IPS DF 4.7 (cell line): ENCODE measurements around the gene ZNF883.
"Not testable (repeated sequence)": the region's sequence is repeated elsewhere in the genome, so short reads cannot be mapped to it uniquely, and the experiment has no call there.

Experiments
- DNase-seq: peaks from one replicate; pipeline ENCODE4 v3.0.0-alpha.2; 2013; ENCODE audit warnings: low spot score; ENCODE audit errors: extremely low read depth

Gene ZNF883

GRCh38 chr9:113011911-113012381, at the start of gene ZNF883:
Gene ZNF883 (minus strand): TSS chr9:113012192.
- DNase-seq: peak; percentile 58

GRCh38 chr9:113061072-113061850, 49.3 kb upstream of the ZNF883 start:
- not testable (repeated sequence) for DNase-seq

- not testable (repeated sequence) for DNase-seq
Observed at GRCh38 chr9:113059581-113060284, 47.7 kb upstream of the ZNF883 start.

GRCh38 chr9:113057193-113057592, 45.2 kb upstream of the ZNF883 start:
- no peak for DNase-seq

- DNase-seq: peak; percentile 88
Observed at GRCh38 chr9:113056191-113057106, 44.5 kb upstream of the ZNF883 start, which contains the start of gene ZFP37. Gene ZFP37 (minus strand): TSS chr9:113056724. CDS start chr9:113056688, 36 bp downstream.

GRCh38 chr9:113042884-113043657, 31.1 kb upstream of the ZNF883 start:
- DNase-seq: no peak

- no peak for DNase-seq
Observed at GRCh38 chr9:113026200-113026599, 14.2 kb upstream of the ZNF883 start.

- no peak for DNase-seq
Observed at GRCh38 chr9:113018247-113018646, 6.3 kb upstream of the ZNF883 start.

- no peak for DNase-seq
Observed at GRCh38 chr9:113012492-113012891, 500 bp upstream of the ZNF883 start.

- DNase-seq: no peak
Observed at GRCh38 chr9:113005777-113006176, 6.2 kb downstream of the ZNF883 start.

GRCh38 chr9:112997236-112997941, 14.6 kb downstream of the ZNF883 start:
- no peak for DNase-seq

GRCh38 chr9:112971415-112971814, 40.6 kb downstream of the ZNF883 start:
- DNase-seq: peak; percentile 9

- no peak for DNase-seq
Observed at GRCh38 chr9:112970939-112971338, 41.1 kb downstream of the ZNF883 start.

GRCh38 chr9:112969730-112970129, 42.3 kb downstream of the ZNF883 start:
- no peak for DNase-seq

- DNase-seq: no peak
Observed at GRCh38 chr9:112955550-112955949, 56.4 kb downstream of the ZNF883 start.

GRCh38 chr9:112945620-112946208, 66.3 kb downstream of the ZNF883 start:
- peak; percentile 19 for DNase-seq

GRCh38 chr9:112939418-112939817, 72.6 kb downstream of the ZNF883 start:
- DNase-seq: no peak

- no peak for DNase-seq
Observed at GRCh38 chr9:112933696-112934095, 78.3 kb downstream of the ZNF883 start.

- DNase-seq: no peak
Observed at GRCh38 chr9:112925058-112925641, 86.8 kb downstream of the ZNF883 start.
